Bone marrow (tissue), 2 donors: ENCODE results near the gene HECTD4.
"Not testable (repeated sequence)": the region's sequence is repeated elsewhere in the genome, so short reads cannot be mapped to it uniquely, and the experiment has no call there.

Experiments used
- DNase-seq, 2 donors: peaks; one replicate each; lab custom pipeline; 2025; lab: John Stamatoyannopoulos, UW

Gene HECTD4

DNA sequence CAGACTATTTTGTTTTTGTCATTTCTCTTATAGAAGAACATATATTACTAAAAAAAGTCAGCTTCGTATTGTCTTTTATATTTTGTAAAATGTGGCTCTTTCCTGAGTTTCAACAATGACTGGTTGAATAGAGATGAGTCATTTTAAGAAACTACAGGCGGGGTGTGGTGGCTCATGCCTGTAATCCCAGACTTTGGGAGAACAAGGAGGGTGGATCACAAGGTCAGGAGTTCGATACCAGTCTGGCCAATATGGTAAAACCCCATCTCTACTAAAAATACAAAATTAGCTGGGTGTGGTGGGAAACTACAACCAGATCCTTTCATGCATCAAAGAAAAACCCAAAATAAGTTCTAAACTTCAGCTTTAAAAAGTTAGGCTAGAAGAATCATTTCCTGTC is 28.8 kb downstream of the HECTD4 start:
- no peak for DNase-seq

DNA sequence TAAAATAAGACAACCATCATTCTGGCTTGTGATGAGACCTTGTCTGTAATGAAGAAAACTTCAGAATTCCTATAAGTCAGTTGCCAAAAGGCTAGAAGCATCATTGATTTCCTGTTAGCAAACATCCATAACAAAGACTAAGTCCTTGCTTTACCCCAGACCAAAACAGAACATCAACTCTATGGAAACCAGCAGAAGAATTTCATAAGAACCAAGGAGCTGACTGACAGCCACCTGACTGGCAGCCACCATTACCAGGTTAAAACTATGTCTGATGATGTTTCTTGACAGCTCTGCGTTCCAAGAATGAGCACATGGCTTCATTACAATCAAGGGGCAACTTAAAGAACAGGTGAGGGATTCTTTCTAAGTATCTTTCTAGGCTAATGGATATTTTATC is 29.3 kb downstream of the HECTD4 start:
- no peak for DNase-seq

DNA sequence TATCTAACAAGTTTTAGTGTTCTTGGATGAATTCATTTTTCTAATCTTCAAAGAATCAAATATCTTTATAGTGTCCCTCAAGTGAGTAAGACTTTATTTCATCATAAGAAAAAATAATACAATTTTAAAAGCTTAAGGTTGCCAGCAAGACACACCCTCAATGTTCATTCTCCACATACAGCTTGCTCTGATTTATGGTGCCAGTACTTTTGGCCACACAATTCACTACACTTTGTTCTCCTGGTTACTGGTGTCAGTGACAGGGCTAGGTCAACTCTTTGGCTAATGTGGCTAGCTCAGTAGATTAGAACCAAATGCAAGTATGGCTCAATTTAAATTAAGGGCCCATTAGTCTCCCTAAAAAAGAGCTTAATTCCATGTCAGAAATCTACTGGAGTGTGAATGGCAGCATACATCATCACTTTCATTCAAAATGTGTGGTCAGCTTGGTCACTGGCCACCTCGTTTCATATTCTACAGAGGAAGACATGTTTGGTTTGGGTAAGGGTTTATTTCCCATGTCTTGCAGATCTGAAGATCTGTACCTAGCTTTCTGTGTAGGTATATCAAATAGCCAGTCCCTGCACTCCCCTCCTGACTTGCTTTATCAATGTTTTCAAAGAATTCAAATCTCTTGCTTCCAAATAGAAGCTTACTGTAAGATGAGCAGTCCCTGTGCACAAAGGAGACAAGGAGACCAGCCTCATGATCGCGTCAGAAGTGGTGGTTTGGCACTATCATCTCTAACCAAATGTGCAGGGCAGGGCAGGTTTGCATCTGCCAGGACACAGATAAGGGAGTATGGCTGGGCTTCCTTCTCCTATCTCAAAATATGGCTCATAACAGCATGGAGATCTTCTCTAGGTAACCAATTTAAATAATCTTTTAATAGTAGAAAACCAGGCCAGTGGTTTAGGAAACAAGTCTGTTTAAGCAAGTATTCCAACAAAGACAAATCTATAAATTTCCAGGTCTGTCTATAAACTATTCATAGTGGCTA is 31.3 kb downstream of the HECTD4 start:
- DNase-seq, result no peak

DNA sequence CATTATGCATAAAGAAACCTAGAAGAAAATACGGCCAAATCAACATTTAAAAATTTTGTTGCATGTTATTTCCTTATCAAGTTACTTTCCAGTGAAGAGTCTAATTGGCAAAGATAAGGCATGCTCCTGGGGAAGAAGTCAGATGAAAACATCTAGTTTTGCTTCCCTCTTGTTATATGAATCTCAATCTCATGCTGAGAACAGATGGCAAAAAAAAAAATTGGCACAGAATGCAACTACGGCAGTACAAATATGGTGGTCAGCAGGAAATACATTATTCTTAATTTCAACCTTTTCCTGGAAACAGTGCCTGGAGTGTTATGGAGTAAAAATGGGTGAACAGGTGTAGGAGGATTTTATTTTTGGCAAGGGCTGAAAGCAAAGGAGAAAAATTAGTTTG is 32.8 kb downstream of the HECTD4 start:
- no peak for DNase-seq

DNA sequence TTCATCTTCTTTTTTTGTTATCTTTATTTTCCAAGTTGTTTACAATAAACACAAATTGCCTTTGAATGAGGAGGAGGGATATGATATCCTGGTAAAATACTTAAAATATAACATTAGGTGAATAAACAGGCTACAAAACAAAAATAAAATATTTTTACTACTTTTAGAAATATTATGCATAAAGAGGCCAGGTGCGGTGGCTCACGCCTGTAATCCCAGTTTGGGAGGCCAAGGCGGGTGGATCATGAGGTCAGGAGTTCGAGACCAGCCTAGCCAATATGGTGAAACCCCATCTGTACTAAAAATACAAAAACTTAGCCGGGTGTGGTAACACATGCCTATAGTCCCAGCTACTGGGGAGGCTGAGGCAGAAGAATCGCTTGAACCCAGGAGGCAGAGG is 33.3 kb downstream of the HECTD4 start:
- not testable (repeated sequence) for DNase-seq

DNA sequence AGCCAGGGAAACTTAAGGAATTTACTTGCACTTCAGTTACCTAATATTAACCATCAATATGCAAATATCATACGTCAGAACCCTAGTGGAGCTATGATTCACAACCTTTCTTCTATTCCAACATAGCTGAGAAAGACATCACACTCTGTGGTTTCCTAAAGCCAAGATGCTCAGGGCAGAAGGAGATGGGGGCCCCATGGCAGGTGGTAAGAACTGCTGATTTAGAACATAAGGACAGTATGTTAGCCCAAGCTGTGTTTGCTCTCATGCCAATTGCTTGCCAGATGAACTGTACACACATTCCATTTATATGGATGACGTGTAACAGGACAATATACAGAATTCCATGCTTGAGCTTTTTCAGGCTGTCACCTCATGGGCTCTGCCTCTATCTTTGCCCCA is 34.6 kb downstream of the HECTD4 start:
- no peak for DNase-seq

DNA sequence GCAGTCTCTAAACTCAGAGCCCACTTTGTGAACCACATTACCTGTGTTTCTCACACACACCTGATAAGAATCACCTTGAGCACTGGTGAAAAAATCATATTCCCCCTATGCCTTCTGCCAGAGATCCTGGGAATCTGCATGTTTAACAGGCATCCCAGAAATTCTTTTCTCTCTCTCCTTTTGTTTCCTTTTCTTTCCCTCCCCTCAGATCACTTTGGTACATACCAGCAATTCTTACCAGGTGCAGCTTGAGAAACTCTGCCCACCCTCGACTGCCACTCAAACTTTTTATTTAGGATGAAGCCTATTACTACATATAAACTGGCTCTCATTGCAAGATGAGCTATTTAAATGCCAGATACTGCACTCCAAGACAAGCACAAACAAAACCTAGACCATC is 36.0 kb downstream of the HECTD4 start:
- DNase-seq, result no peak

DNA sequence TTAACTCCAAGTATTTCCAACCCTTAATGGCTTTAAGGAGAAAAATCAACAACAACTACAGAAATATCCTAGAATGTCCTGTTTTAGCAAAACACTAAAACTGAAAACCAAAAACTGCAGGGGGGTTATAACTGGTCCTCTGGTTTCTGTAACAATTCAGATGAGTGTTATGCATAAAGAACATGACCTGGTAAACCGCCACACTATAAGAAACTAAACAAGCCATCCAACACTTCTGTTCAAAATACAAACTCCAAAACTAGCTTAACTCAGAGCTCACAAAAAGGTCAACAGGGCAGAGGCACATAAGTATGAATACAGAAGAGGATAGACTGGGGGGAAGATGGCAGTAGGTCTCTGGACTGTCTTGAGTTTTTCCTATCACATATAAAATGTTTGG is 38.0 kb downstream of the HECTD4 start:
- no peak for DNase-seq

DNA sequence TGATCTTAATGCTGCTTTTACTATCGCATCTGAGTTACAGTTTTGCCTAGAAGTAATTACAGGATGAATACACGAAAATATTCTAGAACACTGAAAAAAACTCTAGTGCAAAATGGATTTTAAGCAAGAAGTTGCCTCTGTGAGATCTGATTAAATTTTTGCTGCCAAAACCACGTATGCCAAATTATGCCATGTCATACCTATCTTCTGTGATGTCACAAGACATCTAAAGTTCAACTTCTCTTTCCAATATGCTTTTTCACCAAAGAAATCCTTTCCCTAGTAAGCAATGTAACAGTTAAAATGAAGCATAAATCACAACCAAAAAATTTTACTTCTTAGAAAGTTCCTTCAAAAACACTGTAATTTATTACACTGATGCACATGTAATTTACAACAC is 39.6 kb downstream of the HECTD4 start:
- no peak for DNase-seq

DNA sequence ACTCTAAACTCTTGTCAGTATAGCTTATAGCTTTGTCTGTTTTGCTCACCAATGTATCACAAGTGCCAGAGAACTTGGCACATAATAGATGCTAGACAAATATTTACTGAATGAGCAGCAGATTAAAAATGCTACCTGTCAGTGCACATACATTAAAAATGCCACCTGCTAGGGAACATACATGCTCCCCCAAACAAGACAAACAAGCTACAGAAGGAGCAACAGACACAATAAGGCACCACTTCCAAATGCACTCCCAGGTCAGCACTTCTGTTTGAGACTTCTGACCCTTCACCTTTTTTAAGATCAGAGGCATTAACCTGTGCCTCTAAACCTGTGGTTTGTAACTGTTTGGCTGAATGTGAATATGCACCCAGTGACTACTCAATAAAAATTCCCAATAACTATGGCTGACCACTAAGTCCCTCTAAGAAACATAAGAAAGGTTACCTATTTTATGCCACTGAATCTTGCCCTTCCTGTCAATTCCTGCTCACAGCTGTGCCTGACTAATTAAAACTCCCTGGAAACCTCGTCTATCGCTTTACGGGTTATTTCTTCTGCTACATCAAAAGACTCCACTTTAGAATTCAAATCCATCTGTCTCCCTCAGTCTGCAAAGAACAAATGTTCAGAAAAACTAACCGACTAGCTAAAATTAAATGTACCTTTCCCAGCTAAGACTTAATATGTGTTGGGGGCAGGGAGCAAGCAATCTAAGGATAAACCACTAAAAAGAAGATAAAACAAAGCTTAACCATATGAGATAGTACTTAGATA is 41.0 kb downstream of the HECTD4 start:
- no peak for DNase-seq

DNA sequence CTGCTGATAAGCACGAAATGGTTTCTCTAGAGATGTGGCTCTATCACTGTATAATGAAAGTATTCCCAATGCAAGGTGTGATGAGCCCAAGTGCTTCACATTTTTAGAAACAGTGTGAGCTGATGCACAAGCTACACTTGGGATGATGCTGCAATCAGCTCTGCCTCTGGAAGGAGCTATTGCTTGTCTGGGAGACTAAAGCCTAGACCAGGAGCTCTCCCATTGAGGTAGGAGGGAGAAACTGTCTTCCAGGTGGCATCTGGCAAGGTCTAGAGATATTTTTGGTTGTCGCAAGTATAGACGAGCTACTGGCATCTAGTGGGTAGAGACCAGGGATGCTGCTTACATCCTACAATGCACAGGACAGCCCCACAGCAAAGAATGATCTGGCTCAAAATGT is 42.0 kb downstream of the HECTD4 start:
- no peak for DNase-seq

DNA sequence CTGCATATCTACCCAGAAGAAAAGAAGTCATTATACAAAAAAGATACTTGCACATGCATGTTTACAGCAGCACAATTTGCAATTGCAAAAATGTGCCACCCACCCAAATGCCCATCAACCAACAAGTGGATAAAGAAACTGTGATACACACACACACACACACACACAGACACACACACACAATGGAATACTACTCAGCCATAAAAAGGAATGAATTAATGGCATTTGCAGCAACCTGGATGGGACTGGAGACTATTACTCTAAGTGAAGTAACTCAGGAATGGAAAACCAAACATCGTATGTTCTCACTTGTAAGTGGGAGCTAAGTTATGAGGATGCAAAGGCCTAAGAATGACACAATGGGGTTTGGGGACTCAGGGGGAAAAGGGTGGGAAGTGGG is 47.2 kb downstream of the HECTD4 start:
- not testable (repeated sequence) for DNase-seq

DNA sequence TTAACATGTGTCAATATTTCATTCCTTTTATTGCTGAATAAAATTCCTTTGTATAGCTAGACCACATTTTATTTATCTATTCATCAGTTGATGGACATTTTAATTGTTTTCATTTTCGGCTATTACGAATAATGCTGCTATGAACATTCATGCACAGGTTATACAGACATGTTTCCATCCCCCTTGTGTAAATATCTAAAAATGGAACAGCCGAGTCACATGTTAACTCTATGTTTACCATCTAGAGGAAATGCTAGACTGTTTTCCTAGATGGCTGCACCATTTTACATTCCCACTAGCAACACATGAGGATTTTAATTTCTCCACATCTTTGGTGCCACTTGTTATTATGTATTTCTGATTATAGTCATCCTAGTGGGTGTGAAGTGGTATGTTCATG is 49.2 kb downstream of the HECTD4 start:
- DNase-seq, result no peak

DNA sequence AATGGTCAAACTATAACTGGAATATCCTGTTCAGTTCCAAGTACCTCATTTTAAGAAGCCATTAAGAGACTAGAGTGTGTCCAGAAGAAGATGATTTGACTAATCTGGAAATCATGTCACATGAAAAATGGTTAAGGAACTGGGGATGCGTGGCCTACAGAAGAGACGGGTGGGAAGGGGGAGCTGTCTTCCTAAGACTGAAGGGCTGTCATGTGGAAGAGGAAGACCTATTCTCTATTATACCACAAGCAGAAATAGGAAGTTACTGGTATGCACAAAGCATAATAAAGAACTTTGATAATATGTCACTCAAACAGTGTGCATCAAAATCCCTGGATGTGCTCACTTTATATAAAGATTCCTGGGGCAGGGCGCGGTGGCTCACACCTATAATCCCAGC is 50.3 kb downstream of the HECTD4 start:
- DNase-seq, result peak in 1 of 2 donors; percentile 26

DNA sequence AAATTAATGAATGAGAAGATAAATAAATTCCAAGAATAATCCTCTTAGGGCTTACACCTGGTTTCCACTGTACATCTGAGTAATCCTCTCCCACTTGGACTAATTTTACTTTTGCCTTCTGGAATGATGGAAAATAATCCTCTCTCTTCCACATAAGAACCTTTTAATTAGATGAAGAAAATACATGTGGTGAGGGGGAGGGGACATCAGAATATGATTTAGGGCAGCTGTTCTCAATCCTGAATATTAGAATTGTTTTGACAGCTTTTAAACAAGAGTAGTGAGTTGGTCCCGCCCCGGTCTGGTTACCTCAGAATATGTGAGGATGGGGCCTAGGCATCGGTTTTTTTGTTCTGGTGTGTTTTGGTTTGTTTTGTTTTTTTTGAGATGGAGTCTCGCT is 51.5 kb downstream of the HECTD4 start:
- DNase-seq, result no peak

DNA sequence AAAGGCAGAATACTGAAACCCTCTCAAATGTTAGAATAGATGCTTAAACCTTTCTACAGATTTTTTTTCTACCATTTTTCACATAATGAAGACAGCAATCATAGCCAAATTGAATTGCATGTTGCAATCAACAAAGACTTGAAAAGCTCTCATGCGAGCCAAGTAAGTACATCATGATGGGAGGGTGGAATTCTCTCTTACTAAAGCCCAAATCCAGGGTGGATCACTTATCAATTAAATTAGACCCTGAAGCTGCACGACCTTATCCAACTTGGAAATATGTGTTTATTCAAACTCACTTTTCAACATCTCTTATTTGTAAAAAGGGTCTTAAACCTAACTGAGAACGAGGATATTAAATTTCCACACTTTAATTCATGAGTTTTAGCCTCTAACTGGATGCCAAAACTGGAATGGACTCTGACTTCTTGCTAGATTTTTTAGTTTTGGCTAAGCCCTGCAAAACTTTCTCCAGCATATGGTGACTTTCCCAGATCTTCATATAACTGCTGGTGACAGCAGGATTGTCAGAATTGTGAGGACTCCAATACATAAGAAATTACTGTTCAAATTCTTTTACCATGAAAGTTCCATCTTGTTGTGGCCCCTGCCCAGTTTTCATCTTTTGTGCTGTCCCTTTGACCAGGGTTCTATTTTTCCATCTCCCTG is 53.6 kb downstream of the HECTD4 start:
- no peak for DNase-seq

DNA sequence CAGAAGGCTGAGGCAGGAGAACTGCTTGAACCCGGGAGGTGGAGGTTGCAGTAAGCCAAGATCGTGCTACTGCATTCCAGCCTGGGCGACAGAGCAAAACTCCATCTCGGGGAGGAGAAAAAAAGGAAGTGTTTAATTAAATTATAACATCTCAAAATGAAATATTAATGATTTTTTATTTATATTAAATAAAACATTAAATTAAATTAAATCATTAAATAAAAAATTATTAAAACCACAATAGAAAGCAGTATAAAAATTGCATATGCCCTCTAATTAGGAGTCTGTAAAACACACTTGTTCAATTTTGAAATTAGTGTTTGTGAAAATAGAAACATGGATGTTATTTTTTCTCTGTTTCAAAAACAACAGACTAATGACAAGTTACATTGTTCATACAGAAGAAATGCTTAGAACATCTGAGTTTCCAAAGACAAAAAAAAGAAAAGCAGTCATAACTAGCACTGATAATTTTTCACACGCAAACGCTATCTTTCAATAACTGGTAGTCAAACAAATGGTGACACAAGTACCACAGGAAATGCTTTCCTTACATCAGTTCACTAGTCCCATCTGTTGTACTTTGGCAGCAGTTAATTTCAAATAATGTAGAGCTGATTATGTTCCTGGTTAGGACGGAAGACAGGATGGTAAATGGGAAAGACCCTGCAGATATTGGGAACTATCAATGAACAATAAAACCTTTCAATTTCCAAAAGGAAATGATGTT is 54.9 kb downstream of the HECTD4 start:
- DNase-seq, result no peak

DNA sequence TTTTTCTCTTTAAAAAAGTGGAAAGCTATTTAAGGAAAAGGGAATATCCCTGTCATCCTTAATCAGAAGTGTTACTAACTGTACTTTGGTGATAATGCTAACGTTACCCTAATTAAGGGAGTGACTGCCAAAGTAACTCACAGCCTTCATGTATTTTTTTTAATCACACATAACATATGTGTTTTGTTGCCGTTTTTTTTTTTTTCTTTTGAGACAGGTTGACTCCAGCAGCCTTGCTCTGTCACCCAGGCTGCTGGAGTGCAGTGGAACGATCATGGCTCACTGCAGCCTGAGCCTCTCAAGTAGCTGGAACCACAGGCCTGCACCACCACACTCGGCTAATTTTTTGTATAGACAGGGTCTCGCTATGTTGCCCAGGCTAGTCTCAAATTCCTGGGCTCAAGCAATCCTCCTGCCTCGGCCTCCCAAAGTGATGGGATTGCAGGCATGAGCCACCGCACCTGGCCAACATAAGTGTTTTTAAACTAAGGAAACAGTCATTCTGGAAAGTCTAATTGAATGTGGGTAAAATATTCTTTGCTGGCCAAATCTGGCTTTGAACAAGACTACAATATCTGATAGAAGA is 56.5 kb downstream of the HECTD4 start:
- no peak for DNase-seq

DNA sequence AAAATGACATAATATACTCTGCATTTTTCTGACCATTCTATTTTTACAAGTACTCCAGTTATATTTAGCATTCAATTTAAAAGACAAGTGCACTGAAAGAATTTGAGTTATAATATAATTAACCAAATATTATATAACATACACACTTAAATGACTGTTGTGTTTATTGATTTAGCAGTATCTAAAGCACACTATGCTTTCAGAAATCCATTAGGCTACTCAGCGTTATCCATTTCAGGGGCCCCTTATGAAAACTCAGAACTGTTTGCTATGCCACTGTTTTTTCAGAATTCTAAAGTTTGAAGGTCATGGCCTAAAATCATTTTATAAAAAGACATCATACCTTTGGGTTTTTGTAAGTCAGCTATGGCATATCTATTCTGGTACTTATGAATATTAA is 57.1 kb downstream of the HECTD4 start:
- no peak for DNase-seq

DNA sequence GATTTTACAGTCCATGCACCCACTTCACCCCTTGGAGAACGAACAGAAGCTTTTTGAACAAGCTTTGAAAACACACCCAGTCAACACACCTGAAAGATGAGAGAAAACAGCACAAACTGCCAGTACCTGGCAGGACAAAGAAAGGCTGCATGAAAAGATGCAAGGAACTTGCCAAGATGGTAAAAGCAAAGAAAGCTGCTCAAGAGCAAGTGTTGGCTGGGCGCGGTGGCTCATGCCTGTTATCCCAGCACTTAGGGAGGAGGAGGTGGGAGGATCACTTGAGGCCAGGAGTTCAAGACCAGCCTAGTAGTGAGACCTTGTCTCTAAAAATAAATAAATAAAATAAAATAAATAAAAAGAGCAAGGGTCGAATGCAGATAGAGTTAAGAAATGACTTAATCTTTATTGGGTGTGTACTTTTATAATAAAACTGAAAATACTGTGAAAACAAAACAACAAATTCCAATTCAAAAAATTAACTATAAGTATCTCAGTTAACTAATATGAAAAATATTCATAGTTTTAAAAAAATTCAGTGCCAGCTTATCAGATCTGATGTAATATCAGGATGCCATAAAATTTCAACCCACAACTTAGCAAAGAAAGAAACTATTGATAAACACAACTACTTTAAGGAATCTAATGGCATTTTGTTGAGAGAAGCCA is 59.2 kb downstream of the HECTD4 start:
- DNase-seq, result no peak

DNA sequence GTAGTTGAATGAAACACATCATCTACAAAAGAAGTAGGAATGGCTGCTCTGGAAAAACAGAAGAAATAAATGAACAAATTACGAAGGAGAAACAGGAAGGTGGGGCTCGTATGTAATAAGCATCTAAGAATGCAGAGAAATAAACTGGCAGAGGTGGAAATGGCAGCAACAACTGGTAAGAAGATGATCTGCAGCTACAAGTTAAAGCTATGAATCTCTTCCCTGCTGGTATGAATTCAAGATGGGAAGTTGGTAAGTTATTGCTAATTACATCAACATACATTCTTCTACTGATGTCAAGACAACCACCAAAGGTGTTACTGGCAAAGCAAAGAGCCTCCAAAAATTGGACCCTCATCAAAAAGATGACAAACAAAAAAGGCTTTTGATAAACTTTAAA is 59.8 kb downstream of the HECTD4 start:
- DNase-seq, result no peak
